Measurements from ENCODE around the gene TMEM178B.

The TMEM178B gene

GRCh38 chr7:141366091-141366621 lies 292.3 kb downstream of the TMEM178B start:
- DNase-seq (ENCODE audit: low spot score) = no peak
- CTCF ChIA-PET = no interaction called here
- POLR2A ChIA-PET (ENCODE audit: low non-redundant PET) = no interaction called here
- H3K27ac ChIP-seq = no peak overlapping the region
- no peak for TF ChIP-seq CTCF (conservative IDR thresholded peaks at IDR 0.05; ENCODE audit: low read depth)

- no peak for TF ChIP-seq CTCF (conservative IDR thresholded peaks at IDR 0.05; ENCODE audit: low read depth)
- CTCF ChIA-PET = interaction anchor here (0.6 kb wide), 1 partner anchor 693 kb away, joined by 5 read pairs; no protein-coding TSS in a partner anchor
- DNase-seq (ENCODE audit: low spot score) = no peak
- POLR2A ChIA-PET (ENCODE audit: low non-redundant PET) = no interaction called here
- H3K27ac ChIP-seq = no peak overlapping the region
Observed at GRCh38 chr7:141369422-141369821, 295.6 kb downstream of the TMEM178B start.

GRCh38 chr7:141370178-141370577 lies 296.3 kb downstream of the TMEM178B start:
- H3K27ac ChIP-seq = no peak overlapping the region
- ChIA-PET CTCF (no interaction called here), POLR2A (ENCODE audit: low non-redundant PET) (no interaction called here)
- DNase-seq (ENCODE audit: low spot score) = no peak
- no peak for TF ChIP-seq CTCF (conservative IDR thresholded peaks at IDR 0.05; ENCODE audit: low read depth)

- ChIA-PET CTCF (no interaction called here), POLR2A (ENCODE audit: low non-redundant PET) (no interaction called here)
- TF ChIP-seq CTCF (conservative IDR thresholded peaks at IDR 0.05; ENCODE audit: low read depth) = no peak
- H3K27ac ChIP-seq = no peak overlapping the region
- no peak for DNase-seq (ENCODE audit: low spot score)
Observed at GRCh38 chr7:141370650-141371049, 296.8 kb downstream of the TMEM178B start.

- POLR2A ChIA-PET (ENCODE audit: low non-redundant PET) = no interaction called here
- no peak for DNase-seq (ENCODE audit: low spot score)
- CTCF ChIA-PET = no interaction called here
- TF ChIP-seq CTCF (conservative IDR thresholded peaks at IDR 0.05; ENCODE audit: low read depth) = no peak
- H3K27ac ChIP-seq = no peak overlapping the region
Observed at GRCh38 chr7:141374425-141374824, 300.6 kb downstream of the TMEM178B start.

- POLR2A ChIA-PET (ENCODE audit: low non-redundant PET) = no interaction called here
Observed at GRCh38 chr7:141375442-141375841, 301.6 kb downstream of the TMEM178B start.

More at GRCh38 chr7:141375442-141375841, 301.6 kb downstream of the TMEM178B start:
- H3K27ac ChIP-seq = no peak overlapping the region
- DNase-seq (ENCODE audit: low spot score) = no peak
- CTCF ChIA-PET = interaction anchor here (0.6 kb wide), 1 partner anchor 134 kb away, joined by 8 read pairs; no protein-coding TSS in a partner anchor
- TF ChIP-seq CTCF (conservative IDR thresholded peaks at IDR 0.05; ENCODE audit: low read depth) = no peak
